Measurements from ENCODE around the gene LRP1B.

Gene LRP1B

DNA sequence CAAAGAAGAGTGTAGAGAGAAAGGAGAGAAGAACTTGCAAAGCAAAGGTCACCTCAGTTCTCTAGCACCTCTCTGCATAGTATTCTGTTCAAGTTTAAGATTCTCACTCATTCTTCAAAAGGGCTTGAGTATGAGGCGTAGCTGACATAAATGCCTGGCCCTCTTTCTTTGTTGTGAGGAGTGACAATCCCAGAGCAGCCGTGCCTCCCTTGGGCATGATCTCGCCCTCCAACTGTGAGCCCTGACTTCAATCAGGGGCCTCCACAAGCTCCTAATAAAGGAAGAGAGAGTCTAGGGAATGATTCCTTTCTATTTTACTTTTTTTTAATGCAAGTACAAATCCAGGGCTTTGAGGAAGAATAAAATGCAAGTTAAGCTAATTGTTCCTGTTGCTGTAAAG, 402.7 kb downstream of the LRP1B start:
- TF ChIP-seq, protein P1, sequence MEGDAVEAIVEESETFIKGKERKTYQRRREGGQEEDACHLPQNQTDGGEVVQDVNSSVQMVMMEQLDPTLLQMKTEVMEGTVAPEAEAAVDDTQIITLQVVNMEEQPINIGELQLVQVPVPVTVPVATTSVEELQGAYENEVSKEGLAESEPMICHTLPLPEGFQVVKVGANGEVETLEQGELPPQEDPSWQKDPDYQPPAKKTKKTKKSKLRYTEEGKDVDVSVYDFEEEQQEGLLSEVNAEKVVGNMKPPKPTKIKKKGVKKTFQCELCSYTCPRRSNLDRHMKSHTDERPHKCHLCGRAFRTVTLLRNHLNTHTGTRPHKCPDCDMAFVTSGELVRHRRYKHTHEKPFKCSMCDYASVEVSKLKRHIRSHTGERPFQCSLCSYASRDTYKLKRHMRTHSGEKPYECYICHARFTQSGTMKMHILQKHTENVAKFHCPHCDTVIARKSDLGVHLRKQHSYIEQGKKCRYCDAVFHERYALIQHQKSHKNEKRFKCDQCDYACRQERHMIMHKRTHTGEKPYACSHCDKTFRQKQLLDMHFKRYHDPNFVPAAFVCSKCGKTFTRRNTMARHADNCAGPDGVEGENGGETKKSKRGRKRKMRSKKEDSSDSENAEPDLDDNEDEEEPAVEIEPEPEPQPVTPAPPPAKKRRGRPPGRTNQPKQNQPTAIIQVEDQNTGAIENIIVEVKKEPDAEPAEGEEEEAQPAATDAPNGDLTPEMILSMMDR (IDR thresholded peaks at IDR 0.05) = no peak
- Histone ChIP-seq H3K4me3 (no peak overlapping the region), H3K27ac (no peak overlapping the region)
- DNase-seq (ENCODE audit: low spot score) = no peak

DNA sequence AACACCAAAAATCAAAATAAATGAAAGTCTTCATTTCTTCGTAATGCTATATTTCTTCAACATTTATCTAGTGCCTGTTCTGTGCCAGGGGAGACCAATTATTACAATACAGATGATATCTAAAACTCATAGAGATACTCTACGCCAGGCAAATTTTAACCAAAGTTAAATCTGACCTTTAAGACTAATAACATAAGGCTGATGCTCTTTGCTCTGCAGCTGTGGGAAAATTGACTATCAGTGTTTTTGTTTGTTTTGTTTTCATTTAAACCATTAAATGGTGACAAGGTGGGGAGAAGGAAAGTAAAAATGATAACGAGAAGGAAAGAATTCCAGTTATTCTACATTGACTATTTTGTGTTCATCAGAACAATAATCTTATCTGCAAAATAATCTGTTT, 406.4 kb downstream of the LRP1B start:
- no peak overlapping the region for H3K4me3 ChIP-seq
- no peak overlapping the region for H3K27ac ChIP-seq
- no peak for DNase-seq (ENCODE audit: low spot score)
- TF ChIP-seq, protein P1 (IDR thresholded peaks at IDR 0.05) = no peak

DNA sequence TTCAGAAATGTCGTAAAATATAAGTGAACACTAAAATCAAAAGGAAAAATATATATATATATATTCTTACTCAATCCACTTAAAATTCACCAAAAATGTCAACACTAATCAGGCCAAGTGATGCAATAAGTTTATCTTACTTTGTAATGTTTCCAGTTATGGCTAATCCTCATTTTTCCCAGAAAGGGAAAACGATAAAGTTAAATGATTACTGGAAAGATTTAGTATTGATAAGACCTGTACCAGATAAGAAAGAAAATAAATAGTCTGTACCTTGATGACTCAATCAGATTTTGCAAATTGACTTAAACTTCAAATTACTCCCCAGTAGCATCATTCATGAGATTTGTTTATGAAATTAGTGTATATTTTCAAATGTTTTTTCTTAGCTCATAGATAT, 407.0 kb downstream of the LRP1B start:
- Histone ChIP-seq H3K27ac (no peak overlapping the region), H3K4me3 (no peak overlapping the region)
- DNase-seq (ENCODE audit: low spot score) = no peak
- TF ChIP-seq, protein P1 (IDR thresholded peaks at IDR 0.05) = no peak

DNA sequence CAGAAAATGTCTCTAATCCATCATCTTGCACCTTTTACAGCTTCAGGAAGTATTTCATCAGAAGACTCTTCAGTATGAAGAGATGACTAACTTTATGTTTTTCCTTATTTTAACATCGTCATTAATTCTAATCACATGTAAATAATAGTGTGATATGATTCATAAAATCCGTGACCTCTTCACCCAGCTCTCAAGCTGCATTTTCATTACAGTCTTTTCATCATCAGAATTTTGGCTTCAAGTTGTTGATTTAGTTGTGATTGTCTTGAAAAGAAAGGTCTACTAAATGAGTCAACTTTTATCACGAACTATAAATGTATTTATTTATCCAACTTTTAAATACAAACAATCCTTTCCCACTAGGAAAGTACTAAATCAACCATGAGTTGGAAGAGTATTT, 410.3 kb downstream of the LRP1B start:
- no peak overlapping the region for H3K27ac ChIP-seq
- TF ChIP-seq, protein P1 (IDR thresholded peaks at IDR 0.05) = no peak
- DNase-seq (ENCODE audit: low spot score) = no peak
- no peak overlapping the region for H3K4me3 ChIP-seq

DNA sequence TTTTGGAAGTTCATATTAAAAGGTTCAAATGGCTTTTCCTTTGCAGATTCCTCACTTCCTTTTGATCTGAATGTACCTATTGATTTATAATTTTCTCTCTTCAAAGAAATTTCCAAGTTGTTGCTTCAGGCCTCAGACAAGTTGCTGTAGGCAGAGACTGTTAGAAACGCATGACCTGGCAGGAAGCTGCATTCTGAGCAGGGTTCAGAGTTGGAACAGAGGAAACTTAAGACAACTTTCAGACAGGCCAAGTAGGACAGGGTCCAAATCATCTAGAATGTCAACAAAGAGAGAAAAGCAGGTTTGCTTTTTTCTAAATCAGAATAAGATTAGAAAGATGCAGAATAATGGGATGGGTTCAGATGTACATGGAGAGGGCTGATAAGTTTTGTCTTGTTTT, 416.3 kb downstream of the LRP1B start:
- no peak overlapping the region for H3K4me3 ChIP-seq
- no peak overlapping the region for H3K27ac ChIP-seq
- TF ChIP-seq, protein P1 (IDR thresholded peaks at IDR 0.05) = no peak
- DNase-seq (ENCODE audit: low spot score) = no peak

DNA sequence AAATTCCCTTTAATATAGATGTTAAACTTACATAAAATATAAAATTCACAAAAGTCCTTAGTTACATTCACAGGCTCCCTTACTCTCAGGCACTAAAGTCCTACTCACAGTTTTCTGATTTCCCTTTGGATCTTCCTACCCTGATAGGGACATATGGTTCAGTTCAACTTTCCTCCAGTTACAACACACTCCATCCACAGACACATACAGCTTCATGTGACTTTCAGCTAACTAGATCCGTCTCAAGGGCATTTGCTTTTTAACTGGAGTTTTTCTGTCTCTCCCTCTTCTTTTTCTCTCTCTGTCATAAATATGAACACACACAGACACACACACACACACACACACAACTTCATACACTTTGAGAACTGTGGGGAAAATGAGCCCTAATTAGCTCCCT, 419.2 kb downstream of the LRP1B start:
- TF ChIP-seq, protein P1 (IDR thresholded peaks at IDR 0.05) = no peak
- no peak overlapping the region for H3K27ac ChIP-seq

DNA sequence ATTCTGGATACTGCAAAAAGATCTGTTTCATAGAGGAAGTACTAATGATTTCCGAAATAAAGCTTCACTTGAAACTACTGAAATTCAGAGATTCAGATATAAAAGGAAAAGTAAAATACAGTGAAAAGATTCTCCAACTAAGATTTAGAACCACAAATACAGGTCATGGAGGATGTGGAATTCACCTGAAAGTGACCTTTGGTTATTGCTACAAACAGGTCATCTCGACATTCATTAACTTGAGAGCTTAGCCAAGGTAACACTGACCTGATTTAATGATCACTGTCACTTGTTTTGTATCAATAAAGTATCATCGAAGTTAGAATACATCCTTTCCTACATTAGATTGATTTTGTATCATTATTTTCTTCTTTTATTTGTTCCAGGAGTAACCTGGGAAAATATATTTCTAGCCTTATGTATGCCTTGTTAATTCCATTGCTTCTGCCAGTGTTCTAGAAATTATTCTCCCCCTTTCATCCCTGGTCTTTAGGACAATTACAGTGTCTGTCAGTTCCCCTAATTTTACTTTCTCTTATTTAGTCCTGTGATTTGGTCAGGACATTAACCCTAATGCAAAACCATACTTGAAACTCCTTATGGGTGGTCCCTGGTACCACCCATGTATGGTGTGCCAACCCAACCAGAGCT, 420.1 kb downstream of the LRP1B start:
- no peak for DNase-seq (ENCODE audit: low spot score)
- TF ChIP-seq, protein P1 (IDR thresholded peaks at IDR 0.05) = no peak
- H3K4me3 ChIP-seq = no peak overlapping the region
- no peak overlapping the region for H3K27ac ChIP-seq

More for the DNA sequence above, 419.2 kb downstream of the LRP1B start:
- no peak for DNase-seq (ENCODE audit: low spot score)
- no peak overlapping the region for H3K4me3 ChIP-seq

All from coronary artery (tissue), 2 donors.